ENCODE results near the gene SMG5.
"Not testable (repeated sequence)": the region's sequence is repeated elsewhere in the genome, so short reads cannot be mapped to it uniquely, and the experiment has no call there.

The SMG5 gene

GRCh38 chr1:156226116-156226538 lies 56.5 kb downstream of the SMG5 start:
- TF ChIP-seq SUZ12 (IDR thresholded peaks at IDR 0.05) = no peak
- CTCF ChIA-PET = interaction anchor here (0.8 to 3.8 kb wide), 7 partner anchors 8 to 102 kb away, joined by 3 to 37 read pairs (median 18); partner anchors contain the start of gene PMF1
- POLR2A ChIA-PET = interaction anchor here (1.5 to 4.5 kb wide), 2 partner anchors 13 to 85 kb away, joined by 6 to 30 read pairs; partner anchors contain the start of gene PMF1
- DNase-seq (ENCODE audit: extremely low spot score) = no peak

- TF ChIP-seq FOXA1 (IDR thresholded peaks at IDR 0.05) (no peak), BHLHE40 (IDR thresholded peaks at IDR 0.05; ENCODE audit: borderline replicate concordance) (no peak), HDGF (IDR thresholded peaks at IDR 0.05; ENCODE audit: borderline replicate concordance) (no peak), FOXM1 (IDR thresholded peaks at IDR 0.05; ENCODE audit: borderline replicate concordance) (no peak), TARDBP (IDR thresholded peaks at IDR 0.05) (no peak), NFRKB (IDR thresholded peaks at IDR 0.05) (no peak), ZNF384 (IDR thresholded peaks at IDR 0.05) (no peak), L3MBTL2 (conservative IDR thresholded peaks at IDR 0.05) (no peak), PKNOX1 (IDR thresholded peaks at IDR 0.05) (no peak), SP1 (IDR thresholded peaks at IDR 0.05) (no peak), FOXK2 (IDR thresholded peaks at IDR 0.05) (no peak), SUZ12 (IDR thresholded peaks at IDR 0.05) (no peak), CTBP1 (IDR thresholded peaks at IDR 0.05; ENCODE audit: borderline replicate concordance) (no peak), ARNT (IDR thresholded peaks at IDR 0.05) (no peak), ELF4 (IDR thresholded peaks at IDR 0.05) (no peak), LEF1 (IDR thresholded peaks at IDR 0.05; ENCODE audit: borderline replicate concordance) (no peak)
- CTCF ChIA-PET = interaction anchor here (0.7 to 3.8 kb wide), 16 partner anchors 8 to 135 kb away, joined by 3 to 37 read pairs (median 4); partner anchors contain the start of gene PMF1
- POLR2A ChIA-PET = interaction anchor here (1.0 to 4.5 kb wide), 3 partner anchors 13 to 84 kb away, joined by 4 to 30 read pairs (median 6); partner anchors contain the start of gene PMF1
- no peak for DNase-seq (ENCODE audit: extremely low spot score)
Measured at GRCh38 chr1:156225677-156226014, 57.0 kb downstream of the SMG5 start.

- POLR2A ChIA-PET = interaction anchor here (1.8 to 2.3 kb wide), 2 partner anchors 9 to 29 kb away, joined by 8 to 14 read pairs; partner anchors contain the start of genes PMF1 and SLC25A44
- TF ChIP-seq ARNT (IDR thresholded peaks at IDR 0.05) = no peak
- no peak for TF ChIP-seq ZNF384 (IDR thresholded peaks at IDR 0.05)
- no peak for TF ChIP-seq SUZ12 (IDR thresholded peaks at IDR 0.05)
- no peak for TF ChIP-seq PKNOX1 (IDR thresholded peaks at IDR 0.05)
- TF ChIP-seq L3MBTL2 (conservative IDR thresholded peaks at IDR 0.05) = no peak
- TF ChIP-seq TARDBP (IDR thresholded peaks at IDR 0.05) = no peak
- no peak for TF ChIP-seq NFRKB (IDR thresholded peaks at IDR 0.05)
- DNase-seq (ENCODE audit: extremely low spot score) = no peak
- CTCF ChIA-PET = interaction anchor here (1.1 to 1.2 kb wide), 2 partner anchors 80 to 92 kb away, joined by 3 to 4 read pairs; no protein-coding TSS in a partner anchor
Measured at GRCh38 chr1:156221986-156222692, 60.5 kb downstream of the SMG5 start.

- CTCF ChIA-PET = interaction anchor here (0.6 kb wide), 1 partner anchor 251 kb away, joined by 4 read pairs; no protein-coding TSS in a partner anchor
- POLR2A ChIA-PET = interaction anchor here (2.3 kb wide), 1 partner anchor 7 kb away, joined by 14 read pairs; the partner anchor contains the start of gene PMF1
- no peak for DNase-seq (ENCODE audit: extremely low spot score)
- no peak for TF ChIP-seq TARDBP (IDR thresholded peaks at IDR 0.05)
- no peak for TF ChIP-seq HDGF (IDR thresholded peaks at IDR 0.05; ENCODE audit: borderline replicate concordance)
- no peak for TF ChIP-seq FOXA1 (IDR thresholded peaks at IDR 0.05)
- TF ChIP-seq LEF1 (IDR thresholded peaks at IDR 0.05; ENCODE audit: borderline replicate concordance) = no peak
- no peak for TF ChIP-seq ARNT (IDR thresholded peaks at IDR 0.05)
- TF ChIP-seq FOXM1 (IDR thresholded peaks at IDR 0.05; ENCODE audit: borderline replicate concordance) = no peak
- no peak for TF ChIP-seq BHLHE40 (IDR thresholded peaks at IDR 0.05; ENCODE audit: borderline replicate concordance)
- no peak for TF ChIP-seq PKNOX1 (IDR thresholded peaks at IDR 0.05)
- TF ChIP-seq SP1 (IDR thresholded peaks at IDR 0.05) = no peak
- no peak for TF ChIP-seq CTBP1 (IDR thresholded peaks at IDR 0.05; ENCODE audit: borderline replicate concordance)
- TF ChIP-seq FOXK2 (IDR thresholded peaks at IDR 0.05) = no peak
- no peak for TF ChIP-seq SUZ12 (IDR thresholded peaks at IDR 0.05)
- TF ChIP-seq ZNF384 (IDR thresholded peaks at IDR 0.05) = no peak
- TF ChIP-seq NFRKB (IDR thresholded peaks at IDR 0.05) = no peak
- no peak for TF ChIP-seq L3MBTL2 (conservative IDR thresholded peaks at IDR 0.05)
- TF ChIP-seq ELF4 (IDR thresholded peaks at IDR 0.05) = no peak
Measured at GRCh38 chr1:156220226-156220625, 62.4 kb downstream of the SMG5 start.

GRCh38 chr1:156217871-156218270 lies 64.8 kb downstream of the SMG5 start:
- ChIA-PET POLR2A (interaction anchor here (1.1 kb wide), 1 partner anchor 24 kb away, joined by 4 read pairs; the partner anchor contains the start of gene SLC25A44), CTCF (interaction anchor here (0.6 kb wide), 1 partner anchor 8 kb away, joined by 4 read pairs; no protein-coding TSS in a partner anchor)
- no peak for DNase-seq (ENCODE audit: extremely low spot score)
- no peak for TF ChIP-seq PKNOX1 (IDR thresholded peaks at IDR 0.05)
- TF ChIP-seq LEF1 (IDR thresholded peaks at IDR 0.05; ENCODE audit: borderline replicate concordance) = no peak
- TF ChIP-seq SP1 (IDR thresholded peaks at IDR 0.05) = no peak
- TF ChIP-seq ELF4 (IDR thresholded peaks at IDR 0.05) = no peak
- no peak for TF ChIP-seq ZNF384 (IDR thresholded peaks at IDR 0.05)
- TF ChIP-seq TARDBP (IDR thresholded peaks at IDR 0.05) = no peak
- TF ChIP-seq ARNT (IDR thresholded peaks at IDR 0.05) = no peak
- no peak for TF ChIP-seq HDGF (IDR thresholded peaks at IDR 0.05; ENCODE audit: borderline replicate concordance)
- no peak for TF ChIP-seq SUZ12 (IDR thresholded peaks at IDR 0.05)
- no peak for TF ChIP-seq CTBP1 (IDR thresholded peaks at IDR 0.05; ENCODE audit: borderline replicate concordance)
- TF ChIP-seq FOXA1 (IDR thresholded peaks at IDR 0.05) = no peak
- no peak for TF ChIP-seq L3MBTL2 (conservative IDR thresholded peaks at IDR 0.05)
- TF ChIP-seq BHLHE40 (IDR thresholded peaks at IDR 0.05; ENCODE audit: borderline replicate concordance) = no peak
- TF ChIP-seq FOXM1 (IDR thresholded peaks at IDR 0.05; ENCODE audit: borderline replicate concordance) = no peak

- DNase-seq (ENCODE audit: extremely low spot score); POLR2A ChIA-PET; CTCF ChIA-PET: not testable (repeated sequence)
Measured at GRCh38 chr1:156216361-156217086, 66.1 kb downstream of the SMG5 start.

Measured in HEK293T (cell line).